HEK293T (cell line): ENCODE results near the gene PTDSS2.

Experiments
- CTCF ChIA-PET: fragments of 350-600 bp; formaldehyde crosslinking; extraction: SDS; loops from one replicate; lab custom pipeline; 2021; ENCODE audit warnings: antibody characterized with exemption, inconsistent platforms; lab: Yijun Ruan, JAX
- POLR2A ChIA-PET: fragments of 350-600 bp; formaldehyde crosslinking; extraction: SDS; loops from one replicate; lab custom pipeline; 2020; ENCODE audit warnings: antibody characterized with exemption, inconsistent platforms; lab: Yijun Ruan, JAX
- DNase-seq: peaks from one replicate; pipeline ENCODE4 v3.0.0; 2012; ENCODE audit warnings: mixed read lengths; ENCODE audit errors: extremely low spot score
- ARNT ChIP-seq: fragments of 450-650 bp; IDR thresholded peaks from 2 replicates; pipeline ENCODE4 v1.6.1; 2017; ENCODE audit warnings: mild to moderate bottlenecking
- BHLHE40 ChIP-seq: fragments of 450-650 bp; IDR thresholded peaks from 2 replicates; pipeline ENCODE4 v1.6.1; 2016; ENCODE audit warnings: mild to moderate bottlenecking, moderate library complexity, borderline replicate concordance
- CTBP1 ChIP-seq: fragments of 450-650 bp; IDR thresholded peaks from 2 replicates; pipeline ENCODE4 v1.6.1; 2016; ENCODE audit warnings: borderline replicate concordance
- ELF4 ChIP-seq: fragments of 450-650 bp; IDR thresholded peaks from 2 replicates; pipeline ENCODE4 v1.6.1; 2017; ENCODE audit warnings: antibody characterized with exemption
- FOXA1 ChIP-seq: fragments of 450-650 bp; IDR thresholded peaks from 2 replicates; pipeline ENCODE4 v1.6.1; 2016; ENCODE audit warnings: mild to moderate bottlenecking
- FOXK2 ChIP-seq: fragments of 450-650 bp; IDR thresholded peaks from 2 replicates; pipeline ENCODE4 v1.6.1; 2016; ENCODE audit warnings: mild to moderate bottlenecking
- FOXM1 ChIP-seq: fragments of 450-650 bp; IDR thresholded peaks from 2 replicates; pipeline ENCODE4 v1.6.1; 2017; ENCODE audit warnings: mild to moderate bottlenecking, borderline replicate concordance
- HDGF ChIP-seq: fragments of 450-650 bp; IDR thresholded peaks from 2 replicates; pipeline ENCODE4 v1.6.1; 2017; ENCODE audit warnings: antibody characterized with exemption, borderline replicate concordance
- L3MBTL2 ChIP-seq: fragments of 450-650 bp; conservative IDR thresholded peaks from 2 replicates; pipeline ENCODE4 v1.6.1; 2016; ENCODE audit warnings: mild to moderate bottlenecking
- LEF1 ChIP-seq: fragments of 450-650 bp; IDR thresholded peaks from 2 replicates; pipeline ENCODE4 v1.6.1; 2017; ENCODE audit warnings: mild to moderate bottlenecking, borderline replicate concordance
- NFRKB ChIP-seq: fragments of 450-650 bp; IDR thresholded peaks from 2 replicates; pipeline ENCODE4 v1.6.1; 2016; ENCODE audit warnings: mild to moderate bottlenecking, moderate library complexity
- PKNOX1 ChIP-seq: fragments of 450-650 bp; IDR thresholded peaks from 2 replicates; pipeline ENCODE4 v1.6.1; 2016
- SP1 ChIP-seq: fragments of 450-650 bp; IDR thresholded peaks from 2 replicates; pipeline ENCODE4 v1.6.1; 2017
- SUZ12 ChIP-seq: fragments of 450-650 bp; IDR thresholded peaks from 2 replicates; pipeline ENCODE4 v1.6.1; 2016; ENCODE audit warnings: mild to moderate bottlenecking
- TARDBP ChIP-seq: fragments of 450-650 bp; IDR thresholded peaks from 2 replicates; pipeline ENCODE4 v1.6.1; 2016
- ZNF384 ChIP-seq: fragments of 450-650 bp; IDR thresholded peaks from 2 replicates; pipeline ENCODE4 v1.6.1; 2016

Gene PTDSS2

GRCh38 chr11:416757-417621 is 33.1 kb upstream of the PTDSS2 start:
- TF ChIP-seq SP1, result no peak
- TF ChIP-seq FOXA1, result no peak
- TF ChIP-seq PKNOX1, result no peak
- no peak for TF ChIP-seq ELF4
- TF ChIP-seq HDGF, result no peak
- no peak for TF ChIP-seq TARDBP
- no peak for TF ChIP-seq FOXK2
- POLR2A ChIA-PET, result no interaction called here
- no peak for DNase-seq
- CTCF ChIA-PET, result no interaction called here

GRCh38 chr11:417652-418342 is 32.3 kb upstream of the PTDSS2 start:
- no peak for DNase-seq
- no peak for TF ChIP-seq HDGF
- no peak for TF ChIP-seq L3MBTL2
- TF ChIP-seq ZNF384, result no peak
- TF ChIP-seq LEF1, result no peak
- no peak for TF ChIP-seq ELF4
- no peak for TF ChIP-seq BHLHE40
- POLR2A ChIA-PET, result no interaction called here
- CTCF ChIA-PET, result no interaction called here

- CTCF ChIA-PET, result no interaction called here
- DNase-seq, result no peak
- POLR2A ChIA-PET, result no interaction called here
- TF ChIP-seq SP1, result no peak
- TF ChIP-seq BHLHE40, result no peak
- no peak for TF ChIP-seq ARNT
- no peak for TF ChIP-seq PKNOX1
- no peak for TF ChIP-seq TARDBP
- no peak for TF ChIP-seq L3MBTL2
- TF ChIP-seq HDGF, result no peak
These were observed 31.5 kb upstream of the PTDSS2 start for GRCh38 chr11:418343-419247.

GRCh38 chr11:419248-420005 is 30.7 kb upstream of the PTDSS2 start:
- ChIA-PET POLR2A (no interaction called here), CTCF (no interaction called here)
- TF ChIP-seq SP1, result no peak
- TF ChIP-seq FOXA1, result no peak
- TF ChIP-seq L3MBTL2, result no peak
- TF ChIP-seq FOXM1, result no peak
- no peak for TF ChIP-seq BHLHE40
- no peak for TF ChIP-seq SUZ12
- no peak for TF ChIP-seq ZNF384
- TF ChIP-seq LEF1, result no peak
- TF ChIP-seq TARDBP, result no peak
- no peak for TF ChIP-seq HDGF
- no peak for TF ChIP-seq FOXK2
- TF ChIP-seq PKNOX1, result no peak
- no peak for TF ChIP-seq ELF4
- TF ChIP-seq NFRKB, result no peak
- no peak for TF ChIP-seq ARNT
- TF ChIP-seq CTBP1, result no peak
- no peak for DNase-seq

- DNase-seq, result no peak
- ChIA-PET CTCF (no interaction called here), POLR2A (no interaction called here)
These were observed 29.8 kb upstream of the PTDSS2 start for GRCh38 chr11:420054-420910.

More at GRCh38 chr11:420054-420910, 29.8 kb upstream of the PTDSS2 start:
- TF ChIP-seq FOXA1 (no peak), L3MBTL2 (no peak), HDGF (no peak), FOXM1 (no peak), SUZ12 (no peak), ARNT (no peak), ZNF384 (no peak), BHLHE40 (no peak), LEF1 (no peak), SP1 (no peak), FOXK2 (no peak), ELF4 (no peak), TARDBP (no peak), CTBP1 (no peak), NFRKB (no peak), PKNOX1 (no peak)
